Measurements from ENCODE around the gene SEC61A2. TPM values are rescaled to one million over a fixed set of nuclear protein-coding genes. Genes with fewer than 3 reads are reported as not detected.

The SEC61A2 gene
- total and polyA plus RNA-seq, 8 donors = 4.8 to 19.9 (median 15.5) TPM

GRCh38 chr10:12109286-12109685 is 20.2 kb upstream of the SEC61A2 start:
- Histone ChIP-seq H3K4me3 (no peak overlapping the region), H3K27me3 (no peaks in the 10 kb centered on the region), H3K4me1 (peaks cover 0 to 5% of the 10 kb centered on the region in 2 donors), H3K36me3 (peaks cover 0 to 92% of the 10 kb centered on the region in 2 donors), H3K9me3 (no peaks in the 10 kb centered on the region), H3K27ac (no peak overlapping the region)
- ATAC-seq (no peak), DNase-seq (no peak)
- TF ChIP-seq CTCF (IDR thresholded peaks at IDR 0.05) = no peak
- intact Hi-C loops (cut with DNase I) = no loop called here

- ATAC-seq = no peak
- no peak for TF ChIP-seq CTCF (IDR thresholded peaks at IDR 0.05)
- no peak for DNase-seq
- intact Hi-C loops (cut with DNase I) = no loop called here
- H3K9me3 ChIP-seq = no peaks in the 10 kb centered on the region
- H3K36me3 ChIP-seq = peaks cover 0 to 74% of the 10 kb centered on the region in 2 donors
- no peaks in the 10 kb centered on the region for H3K27me3 ChIP-seq
- H3K4me1 ChIP-seq = peaks cover 0 to 5% of the 10 kb centered on the region in 2 donors
- no peak overlapping the region for H3K27ac ChIP-seq
- H3K4me3 ChIP-seq = no peak overlapping the region
These were observed 17.9 kb upstream of the SEC61A2 start for GRCh38 chr10:12111528-12111927.

- intact Hi-C loops (cut with DNase I) = no loop called here
- no peak overlapping the region for H3K27ac ChIP-seq
- no peaks in the 10 kb centered on the region for H3K27me3 ChIP-seq
- TF ChIP-seq CTCF (IDR thresholded peaks at IDR 0.05) = no peak
- H3K4me3 ChIP-seq = no peak overlapping the region
- no peak for ATAC-seq
- peaks cover 0 to 5% of the 10 kb centered on the region in 2 donors for H3K4me1 ChIP-seq
- H3K36me3 ChIP-seq = peaks cover 0 to 68% of the 10 kb centered on the region in 2 donors
- no peaks in the 10 kb centered on the region for H3K9me3 ChIP-seq
- no peak for DNase-seq
These were observed 15.8 kb upstream of the SEC61A2 start for GRCh38 chr10:12113627-12114026.

GRCh38 chr10:12121673-12122072 is 7.8 kb upstream of the SEC61A2 start:
- DNase-seq (no peak), ATAC-seq (no peak)
- intact Hi-C loops (cut with DNase I) = no loop called here
- Histone ChIP-seq H3K27ac (no peak overlapping the region), H3K36me3 (peaks cover 0 to 48% of the 10 kb centered on the region in 2 donors), H3K27me3 (no peaks in the 10 kb centered on the region), H3K4me3 (no peak overlapping the region), H3K4me1 (no peaks in the 10 kb centered on the region), H3K9me3 (no peaks in the 10 kb centered on the region)
- no peak for TF ChIP-seq CTCF (IDR thresholded peaks at IDR 0.05)

- H3K4me3 ChIP-seq = peak overlapping the region; percentile 92 to 99
- no peaks in the 10 kb centered on the region for H3K9me3 ChIP-seq
- intact Hi-C loops (cut with DNase I) = no loop called here
- TF ChIP-seq CTCF (IDR thresholded peaks at IDR 0.05) = peak in 1 of 2 donors; percentile 14
- ATAC-seq = peak; percentile 22
- peak in 2 of 4 donors; percentile 38 to 44 for DNase-seq
- H3K36me3 ChIP-seq = no peaks in the 10 kb centered on the region
- H3K27ac ChIP-seq = peak overlapping the region in 1 of 2 donors; percentile 41
- H3K27me3 ChIP-seq = no peaks in the 10 kb centered on the region
- peaks cover 0 to 12% of the 10 kb centered on the region in 2 donors for H3K4me1 ChIP-seq
These were observed 878 bp downstream of the SEC61A2 start for GRCh38 chr10:12130237-12130872.
